GM10248 (cell line): ENCODE data around the gene SYT13.

Source experiments
- CTCF ChIA-PET: fragments of 300-600 bp; sonication (Branson Sonifier 250); formaldehyde crosslinking; extraction: SDS; loops from one replicate; lab custom pipeline; 2021; ENCODE audit warnings: antibody characterized with exemption; lab: Yijun Ruan, JAX
- POLR2A ChIA-PET: fragments of 350-650 bp; sonication (Branson Sonifier 250); formaldehyde crosslinking; extraction: SDS; loops from one replicate; lab custom pipeline; 2020; ENCODE audit warnings: antibody characterized with exemption; lab: Yijun Ruan, JAX
- DNase-seq: peaks from one replicate; pipeline ENCODE4 v3.0.0; 2012; ENCODE audit errors: extremely low spot score
- CTCF ChIP-seq: IDR thresholded peaks from 2 replicates; pipeline ENCODE4 v1.5.1; 2012; ENCODE audit warnings: mild to moderate bottlenecking, low read depth; ENCODE audit errors: extremely low read depth, missing control alignments, control extremely low read depth

SYT13 gene

GRCh38 chr11:45304111-45304991, 18.2 kb upstream of the SYT13 start:
- CTCF ChIA-PET, result interaction anchor here (1.4 kb wide), 1 partner anchor 377 kb away, joined by 3 read pairs; no protein-coding TSS in a partner anchor
- DNase-seq, result no peak
- no peak for TF ChIP-seq CTCF
- POLR2A ChIA-PET, result no interaction called here

GRCh38 chr11:45303316-45303715, 17.2 kb upstream of the SYT13 start:
- ChIA-PET CTCF (interaction anchor here (1.4 kb wide), 1 partner anchor 376 kb away, joined by 3 read pairs; no protein-coding TSS in a partner anchor), POLR2A (no interaction called here)
- no peak for DNase-seq
- TF ChIP-seq CTCF, result no peak

GRCh38 chr11:45301537-45302246, 15.6 kb upstream of the SYT13 start:
- ChIA-PET POLR2A (no interaction called here), CTCF (no interaction called here)
- no peak for TF ChIP-seq CTCF
- DNase-seq, result no peak

GRCh38 chr11:45300715-45301114, 14.6 kb upstream of the SYT13 start:
- DNase-seq, result no peak
- ChIA-PET POLR2A (no interaction called here), CTCF (no interaction called here)
- TF ChIP-seq CTCF, result no peak

GRCh38 chr11:45298718-45299117, 12.6 kb upstream of the SYT13 start:
- ChIA-PET CTCF (interaction anchor here (1.5 to 2.2 kb wide), 2 partner anchors 11 to 188 kb away, joined by 3 to 6 read pairs; no protein-coding TSS in a partner anchor), POLR2A (no interaction called here)
- DNase-seq, result no peak
- no peak for TF ChIP-seq CTCF

GRCh38 chr11:45296075-45296474, 9.9 kb upstream of the SYT13 start:
- POLR2A ChIA-PET, result no interaction called here
- TF ChIP-seq CTCF, result no peak

More at GRCh38 chr11:45296075-45296474, 9.9 kb upstream of the SYT13 start:
- CTCF ChIA-PET, result no interaction called here
- DNase-seq, result no peak
